Gastroesophageal sphincter (tissue), 4 donors: Measurements from ENCODE around the gene GNE. TPM values are rescaled to one million over a fixed set of nuclear protein-coding genes. Genes with fewer than 3 reads are reported as not detected.

Experiments
- ATAC-seq: fragments of 150-250 bp; one replicate; pipeline ENCODE4 v1.9.1; 2016; ENCODE audit warnings: mild to moderate bottlenecking, moderate library complexity
- H3K27ac ChIP-seq, 4 donors: fragments of 200-600 bp; sonication (generic) in 3 of 4; 1 replicate in 3 of 4; 2 replicates in 1 of 4; pipeline ENCODE4 v1.5.1; 2016 to 2019
- H3K27me3 ChIP-seq: fragments of 200-600 bp; sonication (generic); one replicate; pipeline ENCODE4 v1.5.1; 2019
- H3K36me3 ChIP-seq, 2 donors: fragments of 200-600 bp; sonication (generic); one replicate each; pipeline ENCODE4 v1.5.1; 2019; ENCODE audit warnings: control low read depth in 1 of 2
- H3K4me1 ChIP-seq, 3 donors: fragments of 200-600 bp; sonication (generic); 1 replicate in 2 of 3; 2 replicates in 1 of 3; pipeline ENCODE4 v1.5.1; 2016 to 2019; ENCODE audit warnings: control low read depth in 2 of 3
- H3K4me3 ChIP-seq, 2 donors: fragments of 200-600 bp; sonication (generic); one replicate each; pipeline ENCODE4 v1.5.1; 2019; ENCODE audit warnings: mild to moderate bottlenecking in 1 of 2, moderate library complexity in 1 of 2
- H3K9me3 ChIP-seq, 3 donors: fragments of 200-600 bp; sonication (generic); one replicate each; pipeline ENCODE4 v1.5.1; 2017 to 2019; ENCODE audit warnings: control low read depth in 2 of 3
- EP300 ChIP-seq: sonication (generic); formaldehyde crosslinking; IDR thresholded peaks from one replicate; pipeline ENCODE4 v1.6.1; 2017; ENCODE audit warnings: antibody characterized with exemption, mild to moderate bottlenecking
- POLR2A ChIP-seq, 2 donors: fragments of 450-650 bp; IDR thresholded peaks; one replicate each; pipeline ENCODE4 v1.6.1; 2017; ENCODE audit warnings: antibody characterized with exemption in 2 of 2, mild to moderate bottlenecking in 2 of 2, moderate library complexity in 1 of 2
- POLR2AphosphoS5 ChIP-seq: sonication (generic); formaldehyde crosslinking; IDR thresholded peaks from one replicate; pipeline ENCODE4 v1.6.1; 2017; ENCODE audit warnings: antibody characterized with exemption
- WGBS, 2 donors: methylation state at CpG; one replicate each; pipeline ENCODE4 v1.1.5; 2018; ENCODE audit warnings: low coverage in 1 of 2; 5-methylcytosine and 5-hydroxymethylcytosine counted together
- total RNA-seq, 4 donors: library from RNA; depleted of rRNA; stranded (reverse); fragments of >200 nt; gene quantifications; one replicate each; pipeline ENCODE4 v1.1.0, GENCODE V29; 2016
- TF ChIP-seq, protein P1 (sequence below), 4 experiments: fragments of 200-600 bp in 2 of 4; fragments of 450-650 bp in 2 of 4; sonication (generic) in 1 of 4; IDR thresholded peaks; one replicate each; pipeline ENCODE4 v1.5.1; 2017 to 2019; ENCODE audit warnings: antibody characterized with exemption in 4 of 4, mild to moderate bottlenecking in 2 of 4, moderate library complexity in 2 of 4

GNE gene
- total RNA-seq, 4 donors from 2014 or later = 27.3 to 34.2 (median 31.1) TPM

DNA sequence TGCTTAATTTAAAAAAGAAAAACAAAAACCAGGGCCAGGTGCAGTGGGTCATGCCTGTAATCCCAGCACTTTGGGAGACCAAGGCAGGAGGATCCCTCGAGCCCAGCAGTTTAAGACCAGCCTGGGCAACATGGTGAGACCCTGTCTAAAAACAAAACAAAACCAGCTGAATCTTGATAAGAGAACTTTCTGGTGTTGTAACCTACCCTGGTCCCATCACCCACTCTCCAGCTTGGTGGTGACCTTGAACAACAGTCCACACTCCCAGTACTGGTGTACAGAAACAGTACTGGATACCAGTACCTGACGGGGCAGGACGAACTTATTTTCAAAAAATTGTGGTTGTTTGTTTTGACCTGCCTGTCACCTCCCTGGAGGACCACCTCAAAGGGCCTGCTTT, 36.6 kb downstream of the GNE start:
- TF ChIP-seq, protein P1, sequence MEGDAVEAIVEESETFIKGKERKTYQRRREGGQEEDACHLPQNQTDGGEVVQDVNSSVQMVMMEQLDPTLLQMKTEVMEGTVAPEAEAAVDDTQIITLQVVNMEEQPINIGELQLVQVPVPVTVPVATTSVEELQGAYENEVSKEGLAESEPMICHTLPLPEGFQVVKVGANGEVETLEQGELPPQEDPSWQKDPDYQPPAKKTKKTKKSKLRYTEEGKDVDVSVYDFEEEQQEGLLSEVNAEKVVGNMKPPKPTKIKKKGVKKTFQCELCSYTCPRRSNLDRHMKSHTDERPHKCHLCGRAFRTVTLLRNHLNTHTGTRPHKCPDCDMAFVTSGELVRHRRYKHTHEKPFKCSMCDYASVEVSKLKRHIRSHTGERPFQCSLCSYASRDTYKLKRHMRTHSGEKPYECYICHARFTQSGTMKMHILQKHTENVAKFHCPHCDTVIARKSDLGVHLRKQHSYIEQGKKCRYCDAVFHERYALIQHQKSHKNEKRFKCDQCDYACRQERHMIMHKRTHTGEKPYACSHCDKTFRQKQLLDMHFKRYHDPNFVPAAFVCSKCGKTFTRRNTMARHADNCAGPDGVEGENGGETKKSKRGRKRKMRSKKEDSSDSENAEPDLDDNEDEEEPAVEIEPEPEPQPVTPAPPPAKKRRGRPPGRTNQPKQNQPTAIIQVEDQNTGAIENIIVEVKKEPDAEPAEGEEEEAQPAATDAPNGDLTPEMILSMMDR (IDR thresholded peaks at IDR 0.05) = no peak
- TF ChIP-seq POLR2AphosphoS5 = no peak
- TF ChIP-seq POLR2A (IDR thresholded peaks at IDR 0.05) = no peak
- TF ChIP-seq EP300 = no peak
- ATAC-seq = no peak
- Histone ChIP-seq H3K9me3 (peaks cover 0 to 6% (median 0%) of the 10 kb centered on the region in 3 donors), H3K4me3 (no peak overlapping the region), H3K27me3 (no peaks in the 10 kb centered on the region), H3K27ac (no peak overlapping the region), H3K4me1 (peaks cover 0 to 5% (median 0%) of the 10 kb centered on the region in 3 donors), H3K36me3 (peaks cover 0 to 100% of the 10 kb centered on the region in 2 donors)
- 100% methylated on average over 1 to 3 of the region's 3 CpGs for WGBS, 2 donors

DNA sequence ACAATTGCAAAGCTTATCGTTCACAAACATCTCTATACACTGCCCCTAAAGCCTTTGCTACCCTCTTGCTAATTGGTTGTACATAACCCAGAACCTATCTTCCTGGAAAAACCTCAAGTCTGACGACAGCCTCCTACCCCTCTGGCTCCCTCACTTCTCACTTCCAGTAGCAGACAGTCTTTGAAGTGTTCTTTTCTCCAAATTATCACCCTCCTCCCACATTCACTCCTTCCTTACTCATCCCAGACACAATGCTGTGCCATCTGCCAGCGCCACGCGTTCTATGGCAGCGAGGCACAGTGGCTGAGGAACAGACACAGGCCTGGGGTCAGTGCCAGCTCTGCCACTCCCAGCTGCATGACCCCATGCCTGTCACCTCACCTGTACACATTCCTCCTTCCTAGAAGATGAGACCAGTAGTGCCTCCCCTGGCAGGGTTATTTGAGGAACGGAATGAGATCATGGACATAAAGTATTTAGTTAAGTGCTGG, 39.8 kb downstream of the GNE start:
- Histone ChIP-seq H3K27ac (no peak overlapping the region), H3K4me3 (no peak overlapping the region), H3K36me3 (peaks cover 0 to 92% of the 10 kb centered on the region in 2 donors), H3K9me3 (peaks cover 0 to 6% (median 0%) of the 10 kb centered on the region in 3 donors), H3K4me1 (peaks cover 0 to 30% (median 5%) of the 10 kb centered on the region in 3 donors), H3K27me3 (no peaks in the 10 kb centered on the region)
- ATAC-seq = no peak
- TF ChIP-seq POLR2AphosphoS5 (no peak), POLR2A (IDR thresholded peaks at IDR 0.05) (no peak), EP300 (no peak)
- TF ChIP-seq, protein P1 (IDR thresholded peaks at IDR 0.05) = no peak
- WGBS, 2 donors = 59 to 72% methylated on average over 2 to 6 of the region's 7 CpGs

DNA sequence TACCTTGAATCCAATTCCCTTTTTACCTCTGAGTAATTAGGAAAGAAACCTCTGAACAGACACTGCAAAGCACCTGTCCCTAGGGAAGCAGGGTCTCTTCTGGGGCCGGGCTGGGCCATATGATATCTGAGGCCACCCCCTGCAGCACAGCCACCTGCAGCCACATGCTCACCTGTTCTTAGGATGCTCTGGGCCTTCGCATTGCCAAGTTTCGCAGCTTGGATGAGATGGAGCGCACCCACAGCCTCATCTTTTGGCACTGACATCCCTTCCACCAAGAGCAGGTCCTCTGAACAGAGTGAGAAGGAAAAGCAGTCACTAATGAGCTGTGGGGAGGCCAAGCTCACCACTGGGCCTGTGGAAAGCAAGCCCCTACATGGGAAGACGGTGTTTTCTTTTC, 40.2 kb downstream of the GNE start:
- Histone ChIP-seq H3K9me3 (peaks cover 0 to 6% (median 0%) of the 10 kb centered on the region in 3 donors), H3K27ac (peak overlapping the region in 1 of 4 donors; percentile 38)
- no peak for ATAC-seq

DNA sequence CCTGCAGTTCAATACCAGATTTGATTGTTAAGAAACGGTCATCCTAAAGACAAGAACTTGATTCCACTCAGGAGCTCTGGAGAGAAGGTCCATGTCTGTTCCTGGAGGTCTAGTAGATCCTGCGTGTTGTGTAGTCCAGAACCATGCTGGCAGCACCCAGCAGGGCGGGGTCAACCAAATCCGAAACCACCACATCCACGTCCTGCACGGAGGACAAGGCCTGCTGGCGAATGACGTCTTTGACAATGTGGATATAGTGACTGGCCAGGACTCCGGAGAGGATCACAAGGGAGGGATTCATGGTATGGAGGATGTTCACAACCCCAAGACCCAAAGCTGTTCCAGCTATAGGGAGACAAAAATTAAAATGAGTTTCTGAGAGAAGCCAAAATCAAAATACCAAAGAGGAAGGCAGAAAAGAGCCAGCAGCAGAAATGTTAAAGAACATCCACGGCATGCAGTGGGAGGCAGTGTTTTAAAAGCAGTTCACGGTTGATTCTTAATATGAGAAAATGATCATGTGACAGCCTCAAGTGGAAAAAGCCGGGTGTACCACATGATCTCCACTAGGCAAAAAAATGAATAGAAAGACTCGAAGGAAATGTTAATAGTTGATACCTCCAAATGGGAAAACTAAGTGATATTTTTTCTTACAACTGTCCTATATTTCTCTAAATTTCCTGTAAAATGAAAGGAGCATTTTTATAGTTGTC, 40.8 kb downstream of the GNE start:
- Histone ChIP-seq H3K4me3 (no peak overlapping the region), H3K4me1 (peaks cover 0 to 41% (median 5%) of the 10 kb centered on the region in 3 donors), H3K9me3 (peaks cover 0 to 1% (median 0%) of the 10 kb centered on the region in 3 donors), H3K36me3 (peaks cover 0 to 92% of the 10 kb centered on the region in 2 donors), H3K27ac (peak overlapping the region in 1 of 4 donors; percentile 38), H3K27me3 (no peaks in the 10 kb centered on the region)
- no peak for TF ChIP-seq EP300
- no peak for ATAC-seq
- WGBS, 2 donors = 51 to 54% methylated on average over 7 to 8 of the region's 13 CpGs

More for the DNA sequence above, 40.2 kb downstream of the GNE start:
- peaks cover 0 to 92% of the 10 kb centered on the region in 2 donors for H3K36me3 ChIP-seq
- no peak overlapping the region for H3K4me3 ChIP-seq
- TF ChIP-seq POLR2A (IDR thresholded peaks at IDR 0.05) = no peak
- TF ChIP-seq POLR2AphosphoS5 = no peak
- TF ChIP-seq, protein P1 (IDR thresholded peaks at IDR 0.05) = no peak
- TF ChIP-seq EP300 = no peak
- 88 to 90% methylated on average over 1 to 3 of the region's 5 CpGs for WGBS, 2 donors
- peaks cover 0 to 35% (median 5%) of the 10 kb centered on the region in 3 donors for H3K4me1 ChIP-seq
- H3K27me3 ChIP-seq = no peaks in the 10 kb centered on the region

DNA sequence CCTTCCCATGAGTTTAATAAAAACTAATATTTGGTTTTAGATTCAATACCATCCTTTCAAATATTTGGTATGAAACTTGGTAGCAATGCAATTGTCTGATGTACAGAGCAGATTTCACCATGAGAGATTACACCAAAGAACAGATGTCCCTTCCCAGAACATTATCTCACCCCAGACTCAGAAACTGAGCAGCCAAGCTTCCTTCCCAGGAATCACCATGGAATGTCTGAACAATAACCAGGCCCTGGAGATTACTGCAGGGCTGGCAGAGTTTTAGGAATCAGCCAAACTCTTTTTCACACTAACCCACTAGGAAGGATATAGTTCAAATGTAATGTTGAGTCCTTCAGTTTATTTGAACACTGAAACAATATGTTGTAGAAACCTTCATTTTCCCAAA, 43.7 kb downstream of the GNE start:
- H3K27ac ChIP-seq = peak overlapping the region in 3 of 4 donors; percentile 10 to 53 (median 37)
- no peaks in the 10 kb centered on the region for H3K27me3 ChIP-seq
- TF ChIP-seq POLR2AphosphoS5 = no peak
- no peak for TF ChIP-seq POLR2A (IDR thresholded peaks at IDR 0.05)
- no peak for TF ChIP-seq EP300
- TF ChIP-seq, protein P1 (IDR thresholded peaks at IDR 0.05) = no peak
- peaks cover 0 to 92% of the 10 kb centered on the region in 2 donors for H3K36me3 ChIP-seq
- no peak overlapping the region for H3K4me3 ChIP-seq
- peak; percentile 45 for ATAC-seq
- no peaks in the 10 kb centered on the region for H3K9me3 ChIP-seq
- H3K4me1 ChIP-seq = peaks cover 4 to 69% (median 10%) of the 10 kb centered on the region in 3 donors
